Measurements from ENCODE around the gene SEPTIN8.

DNA sequence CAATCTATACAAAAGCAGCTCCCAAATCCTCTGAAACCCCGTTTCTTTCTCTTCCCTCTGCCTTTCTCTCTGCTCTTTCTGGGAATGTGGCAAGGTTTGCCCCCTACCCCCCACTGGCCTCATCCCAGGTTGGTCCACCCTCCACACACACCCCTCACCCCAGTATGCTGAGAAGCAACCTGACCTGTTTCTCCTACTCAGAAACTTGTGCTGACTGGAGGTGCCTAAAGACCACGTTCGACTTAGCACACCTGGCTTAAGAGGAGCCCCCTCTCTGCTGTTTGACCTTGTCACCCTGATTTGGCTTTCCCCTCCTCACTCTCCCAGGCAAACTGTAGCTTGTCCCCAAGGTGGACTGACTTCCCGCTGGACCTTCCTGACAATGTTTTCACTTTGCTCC, 1.1 kb upstream of the SEPTIN8 start:
- TF ChIP-seq, protein P1, sequence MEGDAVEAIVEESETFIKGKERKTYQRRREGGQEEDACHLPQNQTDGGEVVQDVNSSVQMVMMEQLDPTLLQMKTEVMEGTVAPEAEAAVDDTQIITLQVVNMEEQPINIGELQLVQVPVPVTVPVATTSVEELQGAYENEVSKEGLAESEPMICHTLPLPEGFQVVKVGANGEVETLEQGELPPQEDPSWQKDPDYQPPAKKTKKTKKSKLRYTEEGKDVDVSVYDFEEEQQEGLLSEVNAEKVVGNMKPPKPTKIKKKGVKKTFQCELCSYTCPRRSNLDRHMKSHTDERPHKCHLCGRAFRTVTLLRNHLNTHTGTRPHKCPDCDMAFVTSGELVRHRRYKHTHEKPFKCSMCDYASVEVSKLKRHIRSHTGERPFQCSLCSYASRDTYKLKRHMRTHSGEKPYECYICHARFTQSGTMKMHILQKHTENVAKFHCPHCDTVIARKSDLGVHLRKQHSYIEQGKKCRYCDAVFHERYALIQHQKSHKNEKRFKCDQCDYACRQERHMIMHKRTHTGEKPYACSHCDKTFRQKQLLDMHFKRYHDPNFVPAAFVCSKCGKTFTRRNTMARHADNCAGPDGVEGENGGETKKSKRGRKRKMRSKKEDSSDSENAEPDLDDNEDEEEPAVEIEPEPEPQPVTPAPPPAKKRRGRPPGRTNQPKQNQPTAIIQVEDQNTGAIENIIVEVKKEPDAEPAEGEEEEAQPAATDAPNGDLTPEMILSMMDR (IDR thresholded peaks at IDR 0.05; ENCODE audit: insufficient read depth, low read length, poor library complexity, severe bottlenecking): no peak
- TF ChIP-seq EZH2phosphoT487 (conservative IDR thresholded peaks at IDR 0.05; ENCODE audit: low read length): no peak
